ENCODE data around the gene CCR3. TPM values are rescaled to one million over a fixed set of nuclear protein-coding genes. Genes with fewer than 3 reads are reported as not detected.

CCR3 gene
- total and polyA plus RNA-seq, 9 of the 15 experiments (the other 6 are each of a cell fraction or from before 2014, with no cell fraction given) = not detected

DNA sequence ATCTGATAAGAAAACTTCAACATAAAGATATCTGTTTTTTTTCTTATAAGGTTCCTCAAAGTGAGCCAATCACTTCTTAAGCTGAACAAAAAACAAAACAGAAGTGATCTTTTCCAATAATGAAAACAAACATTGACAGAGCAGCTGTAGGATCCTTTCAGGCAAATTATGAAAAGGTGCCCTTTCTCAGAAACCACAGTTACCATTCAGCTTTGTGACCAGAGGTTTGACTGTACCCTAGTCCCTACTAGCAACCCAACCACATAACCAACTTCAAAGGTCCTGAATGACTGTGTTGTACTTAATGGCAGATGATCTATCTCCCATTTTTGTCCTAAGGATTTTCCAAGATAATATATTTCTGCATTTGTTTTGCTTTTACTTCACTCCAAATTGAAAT, 72.3 kb downstream of the CCR3 start (continued):
- no peak for TF ChIP-seq ZNF707 (CRISPR knock-in tag; conservative IDR thresholded peaks at IDR 0.05)
- TF ChIP-seq, protein P1, sequence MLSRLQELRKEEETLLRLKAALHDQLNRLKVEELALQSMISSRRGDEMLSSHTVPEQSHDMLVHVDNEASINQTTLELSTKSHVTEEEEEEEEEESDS (CRISPR knock-in tag; IDR thresholded peaks at IDR 0.05) = no peak

DNA sequence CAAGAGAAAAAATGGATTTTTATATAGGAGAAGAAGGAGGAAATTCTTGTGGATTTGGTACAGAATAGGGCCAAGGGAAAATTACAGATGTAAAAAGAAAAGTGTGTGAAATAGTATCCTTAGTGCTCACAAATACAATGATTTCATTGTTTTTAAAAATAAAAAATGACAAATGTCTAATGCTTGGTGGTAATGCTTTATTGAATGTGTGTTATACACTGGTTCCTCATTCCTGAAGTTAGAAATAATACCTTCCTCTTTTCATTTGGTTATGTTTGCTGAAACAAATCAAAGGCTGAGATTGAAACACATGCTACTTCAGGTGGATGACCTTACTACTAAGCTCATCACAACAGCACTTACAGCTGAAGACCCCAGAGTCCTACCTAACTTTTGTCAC, 73.9 kb downstream of the CCR3 start:
- TF ChIP-seq ZNF282 (CRISPR knock-in tag; IDR thresholded peaks at IDR 0.05) = no peak
- Histone ChIP-seq H3K27ac (ENCODE audit: extremely low read depth, low read depth, low read length) (no peak overlapping the region), H3K27me3 (ENCODE audit: control insufficient read depth in 2 of 2, insufficient read depth in 2 of 2, low read length in 2 of 2) (no peaks in the 10 kb centered on the region), H3K9ac (ENCODE audit: insufficient read depth in 1 of 2, low read depth in 2 of 2, low read length in 2 of 2) (no peak overlapping the region), H3K9me3 (replicated peaks; ENCODE audit: control insufficient read depth, insufficient read depth, low read depth, low read length) (no peaks in the 10 kb centered on the region), H3K4me1 (replicated peaks in 1 of 2; ENCODE audit: control insufficient read depth in 2 of 2, insufficient read depth in 2 of 2, low read length in 2 of 2) (no peaks in the 10 kb centered on the region), H3K79me2 (ENCODE audit: control insufficient read depth, insufficient read depth, low read length) (no peaks in the 10 kb centered on the region), H2AFZ (ENCODE audit: low read depth, low read length) (no peak overlapping the region), H3K4me2 (ENCODE audit: insufficient read depth, low read length) (no peak overlapping the region), H4K20me1 (replicated peaks; ENCODE audit: control insufficient read depth, insufficient read depth, low read length) (no peaks in the 10 kb centered on the region), H3K36me3 (ENCODE audit: control insufficient read depth, insufficient read depth, low read length) (no peaks in the 10 kb centered on the region), H3K9me1 (ENCODE audit: control insufficient read depth, insufficient read depth, low read length) (no peaks in the 10 kb centered on the region), H3K4me3 (no peak overlapping the region)
- ChIA-PET POLR2A (interaction anchor here (0.6 kb wide), 2 partner anchors 154 to 218 kb away, joined by 3 read pairs; no protein-coding TSS in a partner anchor), CTCF (ENCODE audit: low intra/inter-chr PET ratio) (no interaction called here)
- BruUV-seq (replicated peaks) = no TSS peak
- ATAC-seq = no peak
- in situ Hi-C loops (cut with MboI) (no loop called here), intact Hi-C loops (cut with micrococcal nuclease) (no loop called here)
- FAIRE-seq = no peak
- no peak for DNase-seq (ENCODE audit: extremely low read depth in 1 of 4, low spot score in 3 of 4)

Other genes with a start within 250 kb of the CCR3 start
- gene FYCO1, start 246.6 kb upstream of the CCR3 start, total RNA-seq (2014; rRNA removed) = 6.7 and 7.9 TPM in 2 replicates
- gene FYCO1, start 246.6 kb upstream of the CCR3 start, total RNA-seq (2014; rRNA removed; fragmentation: Illumina TruSeq; extraction: Trizol) = 7.4 and 8.3 TPM in 2 replicates
- gene FYCO1, start 246.6 kb upstream of the CCR3 start, total RNA-seq (2015; rRNA removed; fragmentation: Illumina TruSeq; extraction: Trizol) = 8.6 and 9.1 TPM in 2 replicates
- gene FYCO1, start 246.6 kb upstream of the CCR3 start, total RNA-seq (2021) = 11.8 and 13.8 TPM in 2 replicates
- gene FYCO1, start 246.6 kb upstream of the CCR3 start, polyA plus RNA-seq (2011; rRNA removed) = 7.2 and 7.7 TPM in 2 replicates
- gene FYCO1, start 246.6 kb upstream of the CCR3 start, polyA plus RNA-seq (2014; fragmentation: Illumina TruSeq; extraction: Trizol) = 10.6 and 11.1 TPM in 2 replicates
- 1 to 10 TPM; 2.1 to 3.0 TPM for gene FYCO1, start 246.6 kb upstream of the CCR3 start, polyA plus RNA-seq (2014; fragmentation: Nextera tagmentation; extraction: Ambion mirVana)
- 7.4 and 9.6 TPM in 2 replicates for gene FYCO1, start 246.6 kb upstream of the CCR3 start, polyA plus RNA-seq (2014; rRNA removed)
- gene XCR1, start 215.0 kb upstream of the CCR3 start, total RNA-seq (2014; rRNA removed) = not detected in 2 replicates
- not detected in 2 replicates for gene XCR1, start 215.0 kb upstream of the CCR3 start, total RNA-seq (2014; rRNA removed; fragmentation: Illumina TruSeq; extraction: Trizol)
- not detected in 2 replicates for gene XCR1, start 215.0 kb upstream of the CCR3 start, total RNA-seq (2015; rRNA removed; fragmentation: Illumina TruSeq; extraction: Trizol)
- not detected in 2 replicates for gene XCR1, start 215.0 kb upstream of the CCR3 start, total RNA-seq (2021)
- not detected in 2 replicates for gene XCR1, start 215.0 kb upstream of the CCR3 start, polyA plus RNA-seq (2011; rRNA removed)
- gene XCR1, start 215.0 kb upstream of the CCR3 start, polyA plus RNA-seq (2014; fragmentation: Illumina TruSeq; extraction: Trizol) = not detected in 2 replicates
- gene XCR1, start 215.0 kb upstream of the CCR3 start, polyA plus RNA-seq (2014; fragmentation: Nextera tagmentation; extraction: Ambion mirVana) = not detected
- not detected in 2 replicates for gene XCR1, start 215.0 kb upstream of the CCR3 start, polyA plus RNA-seq (2014; rRNA removed)
- not detected in 2 replicates for gene CCR1, start 34.1 kb upstream of the CCR3 start, total RNA-seq (2014; rRNA removed)
- not detected in 2 replicates for gene CCR1, start 34.1 kb upstream of the CCR3 start, total RNA-seq (2014; rRNA removed; fragmentation: Illumina TruSeq; extraction: Trizol)
- not detected in 2 replicates for gene CCR1, start 34.1 kb upstream of the CCR3 start, total RNA-seq (2015; rRNA removed; fragmentation: Illumina TruSeq; extraction: Trizol)
- gene CCR1, start 34.1 kb upstream of the CCR3 start, total RNA-seq (2021) = 0.09 TPM in 1 of 2 replicates, not detected in the other
- gene CCR1, start 34.1 kb upstream of the CCR3 start, polyA plus RNA-seq (2011; rRNA removed) = not detected in 2 replicates
- not detected in 2 replicates for gene CCR1, start 34.1 kb upstream of the CCR3 start, polyA plus RNA-seq (2014; fragmentation: Illumina TruSeq; extraction: Trizol)
- gene CCR1, start 34.1 kb upstream of the CCR3 start, polyA plus RNA-seq (2014; fragmentation: Nextera tagmentation; extraction: Ambion mirVana) = not detected
- not detected in 2 replicates for gene CCR1, start 34.1 kb upstream of the CCR3 start, polyA plus RNA-seq (2014; rRNA removed)
- not detected in 2 replicates for gene CCR2, start 111.7 kb downstream of the CCR3 start, total RNA-seq (2014; rRNA removed)
- gene CCR2, start 111.7 kb downstream of the CCR3 start, total RNA-seq (2014; rRNA removed; fragmentation: Illumina TruSeq; extraction: Trizol) = not detected in 2 replicates
- not detected in 2 replicates for gene CCR2, start 111.7 kb downstream of the CCR3 start, total RNA-seq (2015; rRNA removed; fragmentation: Illumina TruSeq; extraction: Trizol)
- not detected in 2 replicates for gene CCR2, start 111.7 kb downstream of the CCR3 start, total RNA-seq (2021)
- not detected in 2 replicates for gene CCR2, start 111.7 kb downstream of the CCR3 start, polyA plus RNA-seq (2011; rRNA removed)
- gene CCR2, start 111.7 kb downstream of the CCR3 start, polyA plus RNA-seq (2014; fragmentation: Illumina TruSeq; extraction: Trizol) = not detected in 2 replicates
- gene CCR2, start 111.7 kb downstream of the CCR3 start, polyA plus RNA-seq (2014; fragmentation: Nextera tagmentation; extraction: Ambion mirVana) = not detected
- not detected in 2 replicates for gene CCR2, start 111.7 kb downstream of the CCR3 start, polyA plus RNA-seq (2014; rRNA removed)
- not detected in 2 replicates for gene CCR5, start 128.5 kb downstream of the CCR3 start, total RNA-seq (2014; rRNA removed)
- gene CCR5, start 128.5 kb downstream of the CCR3 start, total RNA-seq (2014; rRNA removed; fragmentation: Illumina TruSeq; extraction: Trizol) = not detected in 2 replicates
- gene CCR5, start 128.5 kb downstream of the CCR3 start, total RNA-seq (2015; rRNA removed; fragmentation: Illumina TruSeq; extraction: Trizol) = not detected in 2 replicates
- gene CCR5, start 128.5 kb downstream of the CCR3 start, total RNA-seq (2021) = not detected in 2 replicates
- gene CCR5, start 128.5 kb downstream of the CCR3 start, polyA plus RNA-seq (2011; rRNA removed) = not detected in 2 replicates
- gene CCR5, start 128.5 kb downstream of the CCR3 start, polyA plus RNA-seq (2014; fragmentation: Illumina TruSeq; extraction: Trizol) = not detected in 2 replicates
- gene CCR5, start 128.5 kb downstream of the CCR3 start, polyA plus RNA-seq (2014; fragmentation: Nextera tagmentation; extraction: Ambion mirVana) = not detected
- gene CCR5, start 128.5 kb downstream of the CCR3 start, polyA plus RNA-seq (2014; rRNA removed) = not detected in 2 replicates
- gene CCRL2, start 164.8 kb downstream of the CCR3 start, total RNA-seq (2014; rRNA removed) = 3.6 and 4.1 TPM in 2 replicates
- gene CCRL2, start 164.8 kb downstream of the CCR3 start, total RNA-seq (2014; rRNA removed; fragmentation: Illumina TruSeq; extraction: Trizol) = 3.4 and 4.5 TPM in 2 replicates
- 3.1 and 4.0 TPM in 2 replicates for gene CCRL2, start 164.8 kb downstream of the CCR3 start, total RNA-seq (2015; rRNA removed; fragmentation: Illumina TruSeq; extraction: Trizol)
- gene CCRL2, start 164.8 kb downstream of the CCR3 start, total RNA-seq (2021) = 3.3 and 3.5 TPM in 2 replicates
- 4.2 and 5.4 TPM in 2 replicates for gene CCRL2, start 164.8 kb downstream of the CCR3 start, polyA plus RNA-seq (2011; rRNA removed)
- gene CCRL2, start 164.8 kb downstream of the CCR3 start, polyA plus RNA-seq (2014; fragmentation: Illumina TruSeq; extraction: Trizol) = 3.2 and 3.4 TPM in 2 replicates
- gene CCRL2, start 164.8 kb downstream of the CCR3 start, polyA plus RNA-seq (2014; fragmentation: Nextera tagmentation; extraction: Ambion mirVana) = 1 to 10 TPM; 4.3 to 5.7 TPM
- 2.2 and 3.5 TPM in 2 replicates for gene CCRL2, start 164.8 kb downstream of the CCR3 start, polyA plus RNA-seq (2014; rRNA removed)
- 0.08 TPM in 1 of 2 replicates, not detected in the other for gene LTF, start 222.4 kb downstream of the CCR3 start, total RNA-seq (2014; rRNA removed)
- gene LTF, start 222.4 kb downstream of the CCR3 start, total RNA-seq (2014; rRNA removed; fragmentation: Illumina TruSeq; extraction: Trizol) = not detected in 2 replicates
- gene LTF, start 222.4 kb downstream of the CCR3 start, total RNA-seq (2015; rRNA removed; fragmentation: Illumina TruSeq; extraction: Trizol) = 0.08 TPM in 1 of 2 replicates, not detected in the other
- gene LTF, start 222.4 kb downstream of the CCR3 start, total RNA-seq (2021) = 0.07 and 0.13 TPM in 2 replicates
- gene LTF, start 222.4 kb downstream of the CCR3 start, polyA plus RNA-seq (2011; rRNA removed) = not detected in 2 replicates
- not detected in 2 replicates for gene LTF, start 222.4 kb downstream of the CCR3 start, polyA plus RNA-seq (2014; fragmentation: Illumina TruSeq; extraction: Trizol)
- not detected for gene LTF, start 222.4 kb downstream of the CCR3 start, polyA plus RNA-seq (2014; fragmentation: Nextera tagmentation; extraction: Ambion mirVana)
- 0.71 TPM in 1 of 2 replicates, not detected in the other for gene LTF, start 222.4 kb downstream of the CCR3 start, polyA plus RNA-seq (2014; rRNA removed)

All from K562 (cell line).